Measurements from ENCODE around the gene NAT16. TPM values are rescaled to one million over a fixed set of nuclear protein-coding genes. Genes with fewer than 3 reads are reported as not detected.

NAT16 gene
- total RNA-seq, 1 donor from 2014 or later: not detected

GRCh38 chr7:101156277-101156676, 23.8 kb downstream of the NAT16 start:
- Mint-ChIP-seq H3K9me3 (no peaks in the 10 kb centered on the region), H3K27ac (peak overlapping the region; percentile 88), H3K36me3 (peaks cover 10% of the 10 kb centered on the region), H3K27me3 (peaks cover 3% of the 10 kb centered on the region), H3K4me3 (peak overlapping the region; percentile 81), H3K4me1 (ENCODE audit: unreplicated experiment) (peaks cover 13% of the 10 kb centered on the region)
- TF ChIP-seq CTCF (conservative IDR thresholded peaks at IDR 0.05): peak; percentile 44
- DNase-seq (ENCODE audit: extremely low spot score, unreplicated experiment): no peak

GRCh38 chr7:101155303-101155702, 24.8 kb downstream of the NAT16 start:
- DNase-seq (ENCODE audit: extremely low spot score, unreplicated experiment): no peak
- H3K9me3 Mint-ChIP-seq: no peaks in the 10 kb centered on the region
- H3K36me3 Mint-ChIP-seq: peaks cover 10% of the 10 kb centered on the region
- peak overlapping the region; percentile 78 for H3K27ac Mint-ChIP-seq
- TF ChIP-seq CTCF (conservative IDR thresholded peaks at IDR 0.05): no peak
- H3K4me1 Mint-ChIP-seq (ENCODE audit: unreplicated experiment): peaks cover 11% of the 10 kb centered on the region
- peak overlapping the region; percentile 88 for H3K4me3 Mint-ChIP-seq
- H3K27me3 Mint-ChIP-seq: peaks cover 3% of the 10 kb centered on the region

GRCh38 chr7:101154693-101155102, 25.4 kb downstream of the NAT16 start:
- Mint-ChIP-seq H3K27me3 (peaks cover 5% of the 10 kb centered on the region), H3K27ac (peak overlapping the region; percentile 78), H3K36me3 (peaks cover 10% of the 10 kb centered on the region), H3K4me1 (ENCODE audit: unreplicated experiment) (peaks cover 11% of the 10 kb centered on the region), H3K4me3 (peak overlapping the region; percentile 88), H3K9me3 (no peaks in the 10 kb centered on the region)
- TF ChIP-seq CTCF (conservative IDR thresholded peaks at IDR 0.05): no peak
- DNase-seq (ENCODE audit: extremely low spot score, unreplicated experiment): no peak

- H3K4me1 Mint-ChIP-seq (ENCODE audit: unreplicated experiment): peaks cover 11% of the 10 kb centered on the region
- peaks cover 10% of the 10 kb centered on the region for H3K36me3 Mint-ChIP-seq
- peak within 1 kb of the TSS; percentile 78 for H3K27ac Mint-ChIP-seq
- no peaks in the 10 kb centered on the region for H3K9me3 Mint-ChIP-seq
- DNase-seq (ENCODE audit: extremely low spot score, unreplicated experiment): peak; percentile 95
- H3K27me3 Mint-ChIP-seq: peaks cover 10% of the 10 kb centered on the region
- H3K4me3 Mint-ChIP-seq: peak within 1 kb of the TSS; percentile 88
- TF ChIP-seq CTCF (conservative IDR thresholded peaks at IDR 0.05): no peak
Observed at GRCh38 chr7:101153969-101154692, 26.0 kb downstream of the NAT16 start, which contains the start of gene AP1S1. AP1S1 (plus strand) TSS chr7:101154476; CDS start chr7:101154515, 39 bp downstream.

- H3K9me3 Mint-ChIP-seq: no peaks in the 10 kb centered on the region
- no peak overlapping the region for H3K27ac Mint-ChIP-seq
- peaks cover 18% of the 10 kb centered on the region for H3K27me3 Mint-ChIP-seq
- peaks cover 11% of the 10 kb centered on the region for H3K4me1 Mint-ChIP-seq (ENCODE audit: unreplicated experiment)
- H3K4me3 Mint-ChIP-seq: peak overlapping the region; percentile 25
- peaks cover 3% of the 10 kb centered on the region for H3K36me3 Mint-ChIP-seq
- TF ChIP-seq CTCF (conservative IDR thresholded peaks at IDR 0.05): no peak
- DNase-seq (ENCODE audit: extremely low spot score, unreplicated experiment): no peak
Observed at GRCh38 chr7:101151908-101152651, 28.0 kb downstream of the NAT16 start.
